ENCODE data around the gene ABLIM3.

Gene ABLIM3
- 0 reads per million in 4 experiments for total RNA-seq

GRCh38 chr5:149141224-149141956 lies at the start of gene ABLIM3:
ABLIM3 (plus strand) TSS chr5:149141493; CDS start chr5:149142096, 603 bp downstream.
- peak; percentile 47 for DNase-seq

- no peak for DNase-seq
Observed at GRCh38 chr5:149093625-149094024, 47.7 kb upstream of the ABLIM3 start.

GRCh38 chr5:149094996-149095395 lies 46.3 kb upstream of the ABLIM3 start:
- no peak for DNase-seq

GRCh38 chr5:149099920-149100319 lies 41.4 kb upstream of the ABLIM3 start:
- DNase-seq, result no peak

- DNase-seq, result no peak
Observed at GRCh38 chr5:149100331-149100730, 41.0 kb upstream of the ABLIM3 start.

GRCh38 chr5:149108651-149109280 lies 32.5 kb upstream of the ABLIM3 start:
- DNase-seq, result no peak

- no peak for DNase-seq
Observed at GRCh38 chr5:149110406-149110805, 30.9 kb upstream of the ABLIM3 start.

GRCh38 chr5:149113669-149114068 lies 27.6 kb upstream of the ABLIM3 start:
- DNase-seq, result no peak

- DNase-seq, result no peak
Observed at GRCh38 chr5:149114403-149115312, 26.6 kb upstream of the ABLIM3 start.

- DNase-seq, result no peak
Observed at GRCh38 chr5:149117970-149118369, 23.3 kb upstream of the ABLIM3 start.

- DNase-seq, result no peak
Observed at GRCh38 chr5:149118463-149118862, 22.8 kb upstream of the ABLIM3 start.

- no peak for DNase-seq
Observed at GRCh38 chr5:149121145-149121544, 20.1 kb upstream of the ABLIM3 start.

GRCh38 chr5:149123211-149123610 lies 18.1 kb upstream of the ABLIM3 start:
- DNase-seq, result no peak

- no peak for DNase-seq
Observed at GRCh38 chr5:149125386-149125891, 15.9 kb upstream of the ABLIM3 start.

GRCh38 chr5:149126906-149127305 lies 14.4 kb upstream of the ABLIM3 start:
- DNase-seq, result no peak

- no peak for DNase-seq
Observed at GRCh38 chr5:149127394-149127955, 13.8 kb upstream of the ABLIM3 start.

GRCh38 chr5:149128023-149128875 lies 13.0 kb upstream of the ABLIM3 start:
- DNase-seq, result no peak

- DNase-seq, result no peak
Observed at GRCh38 chr5:149129181-149129580, 12.1 kb upstream of the ABLIM3 start.

GRCh38 chr5:149130121-149130914 lies 11.0 kb upstream of the ABLIM3 start:
- no peak for DNase-seq

GRCh38 chr5:149132474-149132873 lies 8.8 kb upstream of the ABLIM3 start:
- no peak for DNase-seq

Data from effector CD8-positive, alpha-beta T cell (primary cell).